ENCODE measurements around the gene SERPINB13. TPM values are rescaled to one million over a fixed set of nuclear protein-coding genes. Genes with fewer than 3 reads are reported as not detected.
"Not testable (repeated sequence)": the region's sequence is repeated elsewhere in the genome, so short reads cannot be mapped to it uniquely, and the experiment has no call there.

SERPINB13 gene
- polyA plus RNA-seq, 1 experiment, result not detected

DNA sequence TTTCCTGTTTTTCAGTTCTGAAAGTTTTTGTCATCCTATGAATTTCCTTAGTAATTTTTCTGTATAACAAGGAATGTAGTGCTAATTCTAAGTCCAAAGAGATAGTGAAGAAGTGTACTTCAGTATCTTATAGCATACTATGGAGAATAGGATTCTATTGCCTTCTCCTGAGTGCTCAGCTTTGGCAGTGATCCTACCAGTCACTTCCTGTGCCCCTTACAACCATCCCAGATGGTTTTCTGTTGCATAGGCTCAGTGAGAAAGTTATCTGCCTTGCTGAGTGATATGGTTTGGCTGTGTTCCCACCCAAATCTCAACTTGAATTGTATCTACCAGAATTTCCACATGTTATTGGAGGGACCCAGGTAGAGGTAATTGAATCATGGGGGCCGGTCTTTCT lies 57.6 kb downstream of the SERPINB13 start:
- DNase-seq (ENCODE audit: low read depth), result not testable (repeated sequence)

DNA sequence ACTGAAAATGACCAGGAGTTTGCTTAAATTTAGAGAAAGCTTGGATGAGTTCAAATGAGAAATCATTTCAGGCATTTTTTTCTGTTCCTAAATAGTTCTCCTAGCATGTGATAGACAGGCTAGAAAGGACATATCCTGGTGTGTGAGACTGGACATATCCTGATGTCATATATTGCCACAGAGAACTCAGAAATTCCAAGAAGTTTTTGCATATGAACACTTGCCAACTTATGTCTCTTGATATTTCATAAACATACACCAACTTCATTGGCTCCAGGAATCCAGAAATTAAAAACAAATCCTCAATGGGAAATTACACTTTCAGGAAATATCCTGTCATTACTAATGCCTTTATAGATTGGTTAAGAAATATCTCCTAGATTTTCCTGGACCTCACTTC lies 59.8 kb downstream of the SERPINB13 start:
- no peak for DNase-seq (ENCODE audit: low read depth)
- POLR2A ChIA-PET, result no interaction called here
- H3K27me3 ChIP-seq (ENCODE audit: control insufficient read depth, insufficient read depth, low read length), result no peaks in the 10 kb centered on the region
- H3K36me3 ChIP-seq (ENCODE audit: control insufficient read depth, insufficient read depth, low read length), result no peaks in the 10 kb centered on the region
- TF ChIP-seq, protein P1, sequence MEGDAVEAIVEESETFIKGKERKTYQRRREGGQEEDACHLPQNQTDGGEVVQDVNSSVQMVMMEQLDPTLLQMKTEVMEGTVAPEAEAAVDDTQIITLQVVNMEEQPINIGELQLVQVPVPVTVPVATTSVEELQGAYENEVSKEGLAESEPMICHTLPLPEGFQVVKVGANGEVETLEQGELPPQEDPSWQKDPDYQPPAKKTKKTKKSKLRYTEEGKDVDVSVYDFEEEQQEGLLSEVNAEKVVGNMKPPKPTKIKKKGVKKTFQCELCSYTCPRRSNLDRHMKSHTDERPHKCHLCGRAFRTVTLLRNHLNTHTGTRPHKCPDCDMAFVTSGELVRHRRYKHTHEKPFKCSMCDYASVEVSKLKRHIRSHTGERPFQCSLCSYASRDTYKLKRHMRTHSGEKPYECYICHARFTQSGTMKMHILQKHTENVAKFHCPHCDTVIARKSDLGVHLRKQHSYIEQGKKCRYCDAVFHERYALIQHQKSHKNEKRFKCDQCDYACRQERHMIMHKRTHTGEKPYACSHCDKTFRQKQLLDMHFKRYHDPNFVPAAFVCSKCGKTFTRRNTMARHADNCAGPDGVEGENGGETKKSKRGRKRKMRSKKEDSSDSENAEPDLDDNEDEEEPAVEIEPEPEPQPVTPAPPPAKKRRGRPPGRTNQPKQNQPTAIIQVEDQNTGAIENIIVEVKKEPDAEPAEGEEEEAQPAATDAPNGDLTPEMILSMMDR (IDR thresholded peaks at IDR 0.05; ENCODE audit: insufficient read depth, low read depth, low read length), result no peak
- no peak overlapping the region for H3K4me3 ChIP-seq (ENCODE audit: low read depth, low read length)
- CTCF ChIA-PET, result no interaction called here

More for the DNA sequence above, 57.6 kb downstream of the SERPINB13 start:
- POLR2A ChIA-PET; H3K4me3 ChIP-seq (ENCODE audit: low read depth, low read length); CTCF ChIA-PET; H3K27me3 ChIP-seq (ENCODE audit: control insufficient read depth, insufficient read depth, low read length); H3K36me3 ChIP-seq (ENCODE audit: control insufficient read depth, insufficient read depth, low read length): not testable (repeated sequence)

DNA sequence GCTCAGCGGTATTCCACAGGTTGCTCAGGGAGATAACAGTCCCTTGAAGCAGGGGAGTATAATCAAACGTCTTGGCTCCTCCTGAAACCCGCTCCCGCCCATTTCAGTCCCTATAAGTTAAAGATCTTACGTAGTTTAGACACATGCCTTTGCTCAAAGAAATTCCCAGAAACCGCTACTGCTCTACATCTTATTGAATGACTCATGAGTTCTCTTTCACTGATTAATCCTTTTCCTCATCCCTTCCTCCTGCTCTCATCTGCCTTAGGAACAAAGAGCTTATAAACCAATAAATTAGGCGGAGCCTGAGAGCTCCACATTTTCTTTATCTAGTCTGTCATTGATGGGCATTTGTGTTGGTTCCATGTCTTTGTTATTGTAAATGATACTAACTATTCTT lies 61.1 kb downstream of the SERPINB13 start:
- H3K27me3 ChIP-seq (ENCODE audit: control insufficient read depth, insufficient read depth, low read length), result no peaks in the 10 kb centered on the region
- ChIA-PET POLR2A (no interaction called here), CTCF (no interaction called here)
- no peak overlapping the region for H3K4me3 ChIP-seq (ENCODE audit: low read depth, low read length)
- no peak for DNase-seq (ENCODE audit: low read depth)
- TF ChIP-seq, protein P1 (IDR thresholded peaks at IDR 0.05; ENCODE audit: insufficient read depth, low read depth, low read length), result no peak
- H3K36me3 ChIP-seq (ENCODE audit: control insufficient read depth, insufficient read depth, low read length), result no peaks in the 10 kb centered on the region

Other genes starting within 250 kb of the SERPINB13 start
- gene KDSR, start 220.1 kb upstream of the SERPINB13 start, polyA plus RNA-seq (2011; rRNA removed), result 29.1 and 32.0 TPM in 2 replicates
- 17.0 and 25.1 TPM in 2 replicates for gene VPS4B, start 164.9 kb upstream of the SERPINB13 start, polyA plus RNA-seq (2011; rRNA removed)
- not detected in 2 replicates for gene SERPINB5, start 110.4 kb upstream of the SERPINB13 start, polyA plus RNA-seq (2011; rRNA removed)
- gene SERPINB12, start 45.0 kb upstream of the SERPINB13 start, polyA plus RNA-seq (2011; rRNA removed), result not detected in 2 replicates
- 0.06 TPM in 1 of 2 replicates, not detected in the other for gene SERPINB4, start 56.9 kb downstream of the SERPINB13 start, polyA plus RNA-seq (2011; rRNA removed)
- gene SERPINB3, start 74.5 kb downstream of the SERPINB13 start, polyA plus RNA-seq (2011; rRNA removed), result not detected in 2 replicates
- not detected in 2 replicates for gene SERPINB11, start 115.6 kb downstream of the SERPINB13 start, polyA plus RNA-seq (2011; rRNA removed)
- gene SERPINB7, start 188.1 kb downstream of the SERPINB13 start, polyA plus RNA-seq (2011; rRNA removed), result 149 and 246 TPM in 2 replicates

Measured in BJ (cell line).